Measurements from ENCODE around the gene MAGIX.
"Not testable (repeated sequence)": the region's sequence is repeated elsewhere in the genome, so short reads cannot be mapped to it uniquely, and the experiment has no call there.

Gene MAGIX

GRCh38 chrX:49147936-49148335 is 14.6 kb upstream of the MAGIX start:
- no peak for DNase-seq (ENCODE audit: low spot score)
- TF ChIP-seq, protein P1, sequence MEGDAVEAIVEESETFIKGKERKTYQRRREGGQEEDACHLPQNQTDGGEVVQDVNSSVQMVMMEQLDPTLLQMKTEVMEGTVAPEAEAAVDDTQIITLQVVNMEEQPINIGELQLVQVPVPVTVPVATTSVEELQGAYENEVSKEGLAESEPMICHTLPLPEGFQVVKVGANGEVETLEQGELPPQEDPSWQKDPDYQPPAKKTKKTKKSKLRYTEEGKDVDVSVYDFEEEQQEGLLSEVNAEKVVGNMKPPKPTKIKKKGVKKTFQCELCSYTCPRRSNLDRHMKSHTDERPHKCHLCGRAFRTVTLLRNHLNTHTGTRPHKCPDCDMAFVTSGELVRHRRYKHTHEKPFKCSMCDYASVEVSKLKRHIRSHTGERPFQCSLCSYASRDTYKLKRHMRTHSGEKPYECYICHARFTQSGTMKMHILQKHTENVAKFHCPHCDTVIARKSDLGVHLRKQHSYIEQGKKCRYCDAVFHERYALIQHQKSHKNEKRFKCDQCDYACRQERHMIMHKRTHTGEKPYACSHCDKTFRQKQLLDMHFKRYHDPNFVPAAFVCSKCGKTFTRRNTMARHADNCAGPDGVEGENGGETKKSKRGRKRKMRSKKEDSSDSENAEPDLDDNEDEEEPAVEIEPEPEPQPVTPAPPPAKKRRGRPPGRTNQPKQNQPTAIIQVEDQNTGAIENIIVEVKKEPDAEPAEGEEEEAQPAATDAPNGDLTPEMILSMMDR (IDR thresholded peaks at IDR 0.05; ENCODE audit: borderline replicate concordance, control extremely low read depth, extremely low read depth, insufficient read depth, missing control alignments), result no peak
- in situ Hi-C loops (cut with MboI; ENCODE audit: low sequenced_read_pairs, unreplicated experiment), result no loop called here

- DNase-seq (ENCODE audit: low spot score); in situ Hi-C loops (cut with MboI; ENCODE audit: low sequenced_read_pairs, unreplicated experiment): not testable (repeated sequence)
Observed at GRCh38 chrX:49148390-49149100, 14.0 kb upstream of the MAGIX start.

- DNase-seq (ENCODE audit: low spot score); in situ Hi-C loops (cut with MboI; ENCODE audit: low sequenced_read_pairs, unreplicated experiment): not testable (repeated sequence)
Observed at GRCh38 chrX:49149291-49149690, 13.3 kb upstream of the MAGIX start.

DNA sequence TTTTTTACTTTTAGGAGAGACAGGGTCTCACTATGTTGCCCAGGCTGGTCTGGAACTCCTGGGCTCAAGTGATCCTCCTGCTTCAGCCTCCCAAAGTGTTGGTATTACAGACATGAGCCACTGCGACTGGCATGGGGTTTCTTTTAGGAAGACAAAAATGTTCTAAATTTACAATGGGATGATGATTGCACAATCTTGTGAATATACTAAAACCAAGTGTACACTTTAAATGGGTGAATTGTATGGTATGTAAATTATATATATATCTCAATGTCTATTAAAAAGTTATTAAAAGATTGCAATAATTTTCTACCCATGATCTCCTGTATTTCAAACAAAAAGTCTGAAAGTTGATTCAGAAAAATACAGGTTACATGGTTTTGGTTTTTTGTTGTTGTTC is 9.1 kb upstream of the MAGIX start:
- in situ Hi-C loops (cut with MboI; ENCODE audit: low sequenced_read_pairs, unreplicated experiment), result no loop called here
- no peak for DNase-seq (ENCODE audit: low spot score)
- TF ChIP-seq, protein P1 (IDR thresholded peaks at IDR 0.05; ENCODE audit: borderline replicate concordance, control extremely low read depth, extremely low read depth, insufficient read depth, missing control alignments), result no peak

GRCh38 chrX:49155243-49155899 is 7.2 kb upstream of the MAGIX start:
- DNase-seq (ENCODE audit: low spot score), result no peak
- TF ChIP-seq, protein P1 (IDR thresholded peaks at IDR 0.05; ENCODE audit: borderline replicate concordance, control extremely low read depth, extremely low read depth, insufficient read depth, missing control alignments), result no peak
- in situ Hi-C loops (cut with MboI; ENCODE audit: low sequenced_read_pairs, unreplicated experiment), result no loop called here

DNA sequence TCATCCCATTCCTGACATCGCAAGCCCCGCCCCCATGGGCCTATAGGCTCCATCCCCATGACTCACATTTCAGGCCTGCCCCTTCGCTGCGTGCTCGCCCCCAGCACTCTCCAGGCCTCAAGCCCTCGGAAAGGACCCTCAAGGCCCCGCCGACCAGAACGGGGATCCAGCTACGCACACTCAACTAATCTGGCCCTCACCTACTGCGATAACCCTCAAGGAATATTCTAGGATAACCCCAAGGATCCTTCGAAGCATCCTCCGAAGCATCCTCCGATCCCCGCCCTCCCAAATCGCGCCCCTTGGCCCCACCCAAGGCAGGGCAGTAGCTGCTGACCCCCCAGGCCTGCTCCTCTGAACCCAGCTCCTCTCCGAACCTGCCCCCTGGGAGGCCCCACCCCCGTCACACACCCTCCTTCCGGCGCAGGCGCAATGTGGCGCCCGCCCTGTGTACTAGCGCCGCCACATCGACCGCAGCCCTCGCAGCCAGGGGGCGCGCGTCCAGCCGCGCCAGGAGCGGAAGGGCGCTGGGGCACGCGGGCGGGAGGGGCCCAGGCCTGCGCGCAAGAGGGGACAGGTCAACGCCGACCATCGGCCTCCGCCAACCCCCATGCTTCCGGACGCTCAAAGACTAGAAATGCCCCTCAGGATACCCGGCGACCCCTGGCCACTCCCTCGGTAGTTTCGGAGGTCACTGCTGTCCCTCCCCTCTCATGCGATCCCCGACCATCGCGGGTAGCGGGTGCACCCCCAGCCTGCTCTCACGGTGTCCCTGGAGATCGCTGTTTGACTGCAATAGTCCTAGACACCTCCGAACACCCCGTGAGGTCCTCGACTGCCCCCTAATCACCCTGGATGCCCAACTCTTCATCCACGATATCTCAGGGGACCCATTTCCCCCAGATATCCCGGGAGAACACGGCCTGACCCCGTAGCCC is 6.4 kb upstream of the MAGIX start:
- TF ChIP-seq, protein P1 (IDR thresholded peaks at IDR 0.05; ENCODE audit: borderline replicate concordance, control extremely low read depth, extremely low read depth, insufficient read depth, missing control alignments), result peak; percentile 88
- in situ Hi-C loops (cut with MboI; ENCODE audit: low sequenced_read_pairs, unreplicated experiment), result no loop called here
- DNase-seq (ENCODE audit: low spot score), result peak; percentile 87

GRCh38 chrX:49157194-49157593 is 5.4 kb upstream of the MAGIX start:
- TF ChIP-seq, protein P1 (IDR thresholded peaks at IDR 0.05; ENCODE audit: borderline replicate concordance, control extremely low read depth, extremely low read depth, insufficient read depth, missing control alignments), result no peak
- in situ Hi-C loops (cut with MboI; ENCODE audit: low sequenced_read_pairs, unreplicated experiment), result no loop called here
- DNase-seq (ENCODE audit: low spot score), result no peak
